K562 (cell line): ENCODE measurements around the gene MAPKAPK3. TPM values are rescaled to one million over a fixed set of nuclear protein-coding genes. Genes with fewer than 3 reads are reported as not detected.
A peak's percentile ranks its signal among the peaks of the same experiment; 100 is the strongest.

Source experiments
- ARID2 ChIP-seq: fragments of 450-650 bp; IDR thresholded peaks from 2 replicates; pipeline ENCODE4 v1.6.1; 2017; ENCODE audit warnings: antibody characterized with exemption, mild to moderate bottlenecking
- HMGN3 ChIP-seq: IDR thresholded peaks from 2 replicates; pipeline ENCODE4 v1.6.1; 2011; ENCODE audit warnings: borderline replicate concordance, low read depth, mild to moderate bottlenecking, mixed read lengths, low read length; ENCODE audit not compliant: insufficient read length; ENCODE audit errors: extremely low read depth
- ZBTB17 ChIP-seq: fragments of 450-650 bp; formaldehyde crosslinking; IDR thresholded peaks from 2 replicates; pipeline ENCODE4 v1.4.0; 2020; ENCODE audit warnings: mild to moderate bottlenecking
- ZBTB26 ChIP-seq: fragments of 450-650 bp; formaldehyde crosslinking; IDR thresholded peaks from 2 replicates; pipeline ENCODE4 v1.4.0; 2022; ENCODE audit warnings: missing genetic modification characterization
- ZNF407 ChIP-seq: fragments of 450-650 bp; IDR thresholded peaks from 2 replicates; pipeline ENCODE4 v1.6.1; 2016; ENCODE audit warnings: low read depth
- ZNF707 ChIP-seq: fragments of 250-450 bp; sonication (Bioruptor Pico); conservative IDR thresholded peaks from 2 replicates; pipeline ENCODE4 v1.8.0; 2022; ENCODE audit warnings: inconsistent platforms, mild to moderate bottlenecking, moderate library complexity
- polyA plus RNA-seq, 8 experiments: library from polyadenylated mRNA; depleted of rRNA in 4 of 8; stranded (reverse) in 5 of 8; unstranded in 3 of 8; fragments of >200 nt; fragmentation: Nextera tagmentation in 2 of 8; fragmentation: Illumina TruSeq in 1 of 8; extraction: Ambion mirVana in 2 of 8; extraction: Trizol in 1 of 8; gene quantifications; 2 replicates each; pipeline versions ENCODE4 v1.2.1 to v1.2.3, GENCODE V29; 2011 to 2014; ENCODE audit warnings: inconsistent platforms in 1 of 8, missing spikeins in 1 of 8
- total RNA-seq, 7 experiments: library from RNA; depleted of rRNA in 6 of 7; stranded (reverse); fragments of >200 nt in 6 of 7; fragmentation: Illumina TruSeq in 2 of 7; extraction: Trizol in 2 of 7; gene quantifications; 2 replicates each; pipeline versions ENCODE4 v1.2.1 to v1.2.3, GENCODE V29; 2011 to 2021; ENCODE audit warnings: low replicate concordance in 1 of 7
- TF ChIP-seq, protein P1 (sequence below): fragments of 450-650 bp; IDR thresholded peaks from 2 replicates; pipeline ENCODE4 v1.6.1; 2017; ENCODE audit warnings: antibody characterized with exemption, mild to moderate bottlenecking

The MAPKAPK3 gene
- total and polyA plus RNA-seq, 9 of the 15 experiments (the other 6 are each of a cell fraction or from before 2014, with no cell fraction given): 8.0 to 56.4 (median 41.2) TPM

- TF ChIP-seq ZNF407: no peak
- TF ChIP-seq ZBTB26 (CRISPR knock-in tag): no peak
- TF ChIP-seq ZNF707 (CRISPR knock-in tag): no peak
- TF ChIP-seq, protein P1, sequence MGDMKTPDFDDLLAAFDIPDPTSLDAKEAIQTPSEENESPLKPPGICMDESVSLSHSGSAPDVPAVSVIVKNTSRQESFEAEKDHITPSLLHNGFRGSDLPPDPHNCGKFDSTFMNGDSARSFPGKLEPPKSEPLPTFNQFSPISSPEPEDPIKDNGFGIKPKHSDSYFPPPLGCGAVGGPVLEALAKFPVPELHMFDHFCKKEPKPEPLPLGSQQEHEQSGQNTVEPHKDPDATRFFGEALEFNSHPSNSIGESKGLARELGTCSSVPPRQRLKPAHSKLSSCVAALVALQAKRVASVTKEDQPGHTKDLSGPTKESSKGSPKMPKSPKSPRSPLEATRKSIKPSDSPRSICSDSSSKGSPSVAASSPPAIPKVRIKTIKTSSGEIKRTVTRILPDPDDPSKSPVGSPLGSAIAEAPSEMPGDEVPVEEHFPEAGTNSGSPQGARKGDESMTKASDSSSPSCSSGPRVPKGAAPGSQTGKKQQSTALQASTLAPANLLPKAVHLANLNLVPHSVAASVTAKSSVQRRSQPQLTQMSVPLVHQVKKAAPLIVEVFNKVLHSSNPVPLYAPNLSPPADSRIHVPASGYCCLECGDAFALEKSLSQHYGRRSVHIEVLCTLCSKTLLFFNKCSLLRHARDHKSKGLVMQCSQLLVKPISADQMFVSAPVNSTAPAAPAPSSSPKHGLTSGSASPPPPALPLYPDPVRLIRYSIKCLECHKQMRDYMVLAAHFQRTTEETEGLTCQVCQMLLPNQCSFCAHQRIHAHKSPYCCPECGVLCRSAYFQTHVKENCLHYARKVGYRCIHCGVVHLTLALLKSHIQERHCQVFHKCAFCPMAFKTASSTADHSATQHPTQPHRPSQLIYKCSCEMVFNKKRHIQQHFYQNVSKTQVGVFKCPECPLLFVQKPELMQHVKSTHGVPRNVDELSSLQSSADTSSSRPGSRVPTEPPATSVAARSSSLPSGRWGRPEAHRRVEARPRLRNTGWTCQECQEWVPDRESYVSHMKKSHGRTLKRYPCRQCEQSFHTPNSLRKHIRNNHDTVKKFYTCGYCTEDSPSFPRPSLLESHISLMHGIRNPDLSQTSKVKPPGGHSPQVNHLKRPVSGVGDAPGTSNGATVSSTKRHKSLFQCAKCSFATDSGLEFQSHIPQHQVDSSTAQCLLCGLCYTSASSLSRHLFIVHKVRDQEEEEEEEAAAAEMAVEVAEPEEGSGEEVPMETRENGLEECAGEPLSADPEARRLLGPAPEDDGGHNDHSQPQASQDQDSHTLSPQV: peak; percentile 14; the same call in 1 of the 2 replicates
- no peak for TF ChIP-seq ARID2
- TF ChIP-seq ZBTB17 (CRISPR knock-in tag): no peak
- no peak for TF ChIP-seq HMGN3
Observed at GRCh38 chr3:50599115-50599715, 17.7 kb upstream of the MAPKAPK3 start (continued).
